ENCODE data around the gene ULK4.

The ULK4 gene

GRCh38 chr3:41365973-41366372 lies 595.9 kb downstream of the ULK4 start:
- no peaks in the 10 kb centered on the region for H3K27me3 ChIP-seq (ENCODE audit: insufficient read depth, poor library complexity, severe bottlenecking)
- DNase-seq (ENCODE audit: low read depth in 1 of 2, low spot score in 1 of 2), result no peak
- H3K27ac ChIP-seq (replicated peaks), result no peak overlapping the region
- H3K4me3 ChIP-seq (replicated peaks; ENCODE audit: insufficient read depth, low read length), result no peak overlapping the region
- no peak for TF ChIP-seq POLR2AphosphoS5 (IDR thresholded peaks at IDR 0.05; ENCODE audit: low read depth)
- TF ChIP-seq CTCF (IDR thresholded peaks at IDR 0.05; ENCODE audit: insufficient read depth, low read length), result no peak

GRCh38 chr3:41364736-41365135 lies 597.2 kb downstream of the ULK4 start:
- TF ChIP-seq REST (IDR thresholded peaks at IDR 0.05; ENCODE audit: insufficient replicate concordance, low read depth) (no peak), GABPA (IDR thresholded peaks at IDR 0.05; ENCODE audit: low read depth) (no peak), SPI1 (IDR thresholded peaks at IDR 0.05; ENCODE audit: borderline replicate concordance, low read depth) (no peak), POLR2AphosphoS5 (IDR thresholded peaks at IDR 0.05; ENCODE audit: low read depth) (no peak), CTCF (IDR thresholded peaks at IDR 0.05; ENCODE audit: insufficient read depth, low read length) (no peak)
- DNase-seq (ENCODE audit: low read depth in 1 of 2, low spot score in 1 of 2), result no peak
- Histone ChIP-seq H3K4me3 (replicated peaks; ENCODE audit: insufficient read depth, low read length) (no peak overlapping the region), H3K27me3 (ENCODE audit: insufficient read depth, poor library complexity, severe bottlenecking) (no peaks in the 10 kb centered on the region), H3K27ac (replicated peaks) (no peak overlapping the region)

GRCh38 chr3:41363830-41364523 lies 597.9 kb downstream of the ULK4 start:
- no peak overlapping the region for H3K4me3 ChIP-seq (replicated peaks; ENCODE audit: insufficient read depth, low read length)
- TF ChIP-seq SPI1 (IDR thresholded peaks at IDR 0.05; ENCODE audit: borderline replicate concordance, low read depth), result no peak
- no peak for TF ChIP-seq CTCF (IDR thresholded peaks at IDR 0.05; ENCODE audit: insufficient read depth, low read length)
- TF ChIP-seq POLR2AphosphoS5 (IDR thresholded peaks at IDR 0.05; ENCODE audit: low read depth), result no peak
- TF ChIP-seq REST (IDR thresholded peaks at IDR 0.05; ENCODE audit: insufficient replicate concordance, low read depth), result no peak
- no peak for TF ChIP-seq GABPA (IDR thresholded peaks at IDR 0.05; ENCODE audit: low read depth)
- no peaks in the 10 kb centered on the region for H3K27me3 ChIP-seq (ENCODE audit: insufficient read depth, poor library complexity, severe bottlenecking)
- no peak for DNase-seq (ENCODE audit: low read depth in 1 of 2, low spot score in 1 of 2)
- no peak overlapping the region for H3K27ac ChIP-seq (replicated peaks)
